ENCODE measurements around the gene TXLNA. TPM values are rescaled to one million over a fixed set of nuclear protein-coding genes. Genes with fewer than 3 reads are reported as not detected.

The TXLNA gene
- total and polyA plus RNA-seq, 8 donors = 39.8 to 56.4 (median 46.8) TPM

DNA sequence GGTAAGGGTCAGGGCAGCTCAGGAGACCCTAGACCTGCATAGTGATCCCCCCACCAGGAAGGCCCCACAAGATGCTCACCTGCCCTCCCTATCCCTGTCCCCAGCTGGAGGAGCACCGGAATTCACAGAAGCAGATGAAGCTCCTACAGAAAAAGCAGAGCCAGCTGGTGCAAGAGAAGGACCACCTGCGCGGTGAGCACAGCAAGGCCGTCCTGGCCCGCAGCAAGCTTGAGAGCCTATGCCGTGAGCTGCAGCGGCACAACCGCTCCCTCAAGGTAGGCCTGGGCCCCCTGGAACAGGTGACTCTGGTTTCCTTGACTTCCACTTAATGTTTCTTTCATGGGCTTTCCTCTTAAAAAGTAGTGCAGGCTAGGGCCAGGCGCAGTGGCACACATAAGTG lies 8.4 kb downstream of the TXLNA start:
- TF ChIP-seq CTCF (IDR thresholded peaks at IDR 0.05) = no peak
- Histone ChIP-seq H3K4me3 (no peak overlapping the region), H3K36me3 (peaks cover 9 to 97% of the 10 kb centered on the region in 2 donors), H3K9me3 (no peaks in the 10 kb centered on the region), H3K27me3 (no peaks in the 10 kb centered on the region), H3K4me1 (peaks cover 0 to 22% of the 10 kb centered on the region in 2 donors), H3K27ac (no peak overlapping the region)
- ATAC-seq = no peak
- no peak for DNase-seq
- intact Hi-C loops (cut with DNase I) = no loop called here

DNA sequence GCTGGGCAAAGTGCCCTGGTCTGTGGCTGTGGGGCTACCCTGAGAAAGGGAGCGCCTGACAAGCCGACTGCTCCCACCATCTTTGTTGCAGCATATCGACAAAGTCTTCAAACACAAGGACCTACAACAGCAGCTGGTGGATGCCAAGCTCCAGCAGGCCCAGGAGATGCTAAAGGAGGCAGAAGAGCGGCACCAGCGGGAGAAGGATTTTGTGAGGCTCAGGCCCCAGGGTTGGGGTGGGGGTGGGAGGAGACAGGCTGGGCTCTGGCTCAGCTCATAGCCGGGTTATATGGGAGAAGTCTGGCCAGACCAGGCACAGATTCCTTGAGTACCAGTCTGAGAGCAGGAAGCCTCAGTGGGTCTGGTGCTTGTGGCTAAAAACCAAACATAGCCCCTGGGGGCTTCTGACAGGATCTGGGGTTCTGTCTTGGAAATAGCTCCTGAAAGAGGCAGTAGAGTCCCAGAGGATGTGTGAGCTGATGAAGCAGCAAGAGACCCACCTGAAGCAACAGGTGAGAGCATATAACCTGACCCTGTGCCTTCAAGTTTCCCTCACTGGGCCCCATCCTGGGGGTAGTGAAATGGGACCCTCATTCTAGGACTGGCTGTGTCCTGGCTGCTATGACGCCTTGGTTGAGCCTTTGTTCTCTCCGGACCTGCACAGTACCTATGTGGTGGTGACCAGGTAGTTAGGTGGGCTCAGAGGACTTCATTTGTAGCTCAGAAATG lies 12.9 kb downstream of the TXLNA start:
- no peak overlapping the region for H3K4me3 ChIP-seq
- H3K9me3 ChIP-seq = no peaks in the 10 kb centered on the region
- DNase-seq = no peak
- no peak overlapping the region for H3K27ac ChIP-seq
- intact Hi-C loops (cut with DNase I) = no loop called here
- no peaks in the 10 kb centered on the region for H3K4me1 ChIP-seq
- H3K36me3 ChIP-seq = peaks cover 13 to 100% of the 10 kb centered on the region in 2 donors
- H3K27me3 ChIP-seq = no peaks in the 10 kb centered on the region
- TF ChIP-seq CTCF (IDR thresholded peaks at IDR 0.05) = no peak
- no peak for ATAC-seq

DNA sequence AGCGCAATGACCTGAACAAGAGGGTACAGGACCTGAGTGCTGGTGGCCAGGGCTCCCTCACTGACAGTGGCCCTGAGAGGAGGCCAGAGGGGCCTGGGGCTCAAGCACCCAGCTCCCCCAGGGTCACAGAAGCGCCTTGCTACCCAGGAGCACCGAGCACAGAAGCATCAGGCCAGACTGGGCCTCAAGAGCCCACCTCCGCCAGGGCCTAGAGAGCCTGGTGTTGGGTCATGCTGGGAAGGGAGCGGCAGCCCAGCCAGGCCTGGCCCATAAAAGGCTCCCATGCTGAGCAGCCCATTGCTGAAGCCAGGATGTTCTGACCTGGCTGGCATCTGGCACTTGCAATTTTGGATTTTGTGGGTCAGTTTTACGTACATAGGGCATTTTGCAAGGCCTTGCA lies 15.5 kb downstream of the TXLNA start:
- H3K27me3 ChIP-seq = no peaks in the 10 kb centered on the region
- H3K4me3 ChIP-seq = no peak overlapping the region
- H3K4me1 ChIP-seq = peaks cover 4 to 6% of the 10 kb centered on the region in 2 donors
- ATAC-seq (no peak), DNase-seq (no peak)
- H3K36me3 ChIP-seq = peaks cover 4 to 89% of the 10 kb centered on the region in 2 donors
- no peak overlapping the region for H3K27ac ChIP-seq
- intact Hi-C loops (cut with DNase I) = no loop called here
- H3K9me3 ChIP-seq = no peaks in the 10 kb centered on the region
- TF ChIP-seq CTCF (IDR thresholded peaks at IDR 0.05) = no peak

DNA sequence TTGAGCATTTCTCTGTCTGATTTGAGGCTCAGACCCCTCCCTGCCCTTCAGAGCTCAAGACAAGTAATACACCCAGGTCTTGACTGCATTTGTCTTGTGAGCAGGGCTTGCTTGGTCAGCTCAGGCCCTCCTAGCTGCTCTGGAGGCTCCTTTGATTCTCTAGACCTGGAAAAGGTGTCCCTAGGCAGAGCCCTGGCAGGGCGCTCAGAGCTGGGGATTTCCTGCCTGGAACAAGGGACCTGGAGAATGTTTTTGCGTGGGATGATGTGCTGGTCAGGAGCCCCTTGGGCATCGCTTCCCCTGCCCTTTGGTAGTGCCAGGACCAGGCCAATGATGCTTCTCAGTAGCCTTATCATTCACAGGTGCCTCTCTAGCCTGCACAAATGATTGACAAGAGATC lies 16.1 kb downstream of the TXLNA start:
- ATAC-seq = no peak
- no peak for TF ChIP-seq CTCF (IDR thresholded peaks at IDR 0.05)
- intact Hi-C loops (cut with DNase I) = no loop called here
- no peak for DNase-seq
- peaks cover 4 to 84% of the 10 kb centered on the region in 2 donors for H3K36me3 ChIP-seq
- no peak overlapping the region for H3K4me3 ChIP-seq
- no peak overlapping the region for H3K27ac ChIP-seq
- no peaks in the 10 kb centered on the region for H3K27me3 ChIP-seq
- peaks cover 4 to 12% of the 10 kb centered on the region in 2 donors for H3K4me1 ChIP-seq
- no peaks in the 10 kb centered on the region for H3K9me3 ChIP-seq

DNA sequence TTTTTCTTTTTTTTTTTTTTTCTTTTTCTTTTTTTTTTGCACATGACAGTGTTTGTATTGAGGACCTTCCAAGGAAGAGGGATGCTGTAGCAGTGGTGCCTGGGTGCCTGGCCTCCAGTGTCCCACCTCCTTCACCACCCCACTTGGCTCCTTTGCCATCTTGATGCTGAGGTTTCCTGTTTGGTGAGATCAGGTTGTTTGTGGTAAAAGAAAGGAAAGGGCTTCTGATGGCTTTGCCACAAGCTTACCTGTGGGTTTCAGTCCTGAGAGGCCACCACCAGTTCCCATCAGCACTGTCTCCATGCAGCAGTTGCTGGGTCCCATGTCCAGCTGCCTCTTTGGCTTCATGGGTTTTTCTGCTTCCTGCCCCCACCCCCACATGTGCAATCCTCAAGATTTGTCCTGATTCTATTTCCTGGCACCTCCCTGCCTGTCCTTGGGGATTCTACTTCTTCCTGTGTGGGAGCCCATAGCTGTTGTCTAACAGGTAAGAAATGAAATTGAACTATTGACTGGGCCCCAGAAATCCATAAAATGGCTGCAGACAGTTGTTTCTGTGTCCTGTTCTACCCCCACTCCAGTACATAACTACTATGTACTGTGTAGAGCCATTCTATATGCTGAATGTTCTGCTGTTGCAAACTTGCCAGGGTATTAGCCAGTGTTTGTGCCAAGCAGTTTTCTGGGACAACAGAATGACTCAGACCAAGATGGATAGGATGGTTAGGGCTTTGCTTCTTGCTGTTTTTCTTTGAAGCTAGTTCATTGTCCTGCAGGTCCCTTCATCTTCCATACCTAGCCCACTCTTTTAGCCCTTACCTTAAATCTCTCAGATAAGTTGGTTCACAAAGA lies 16.7 kb downstream of the TXLNA start:
- Histone ChIP-seq H3K27me3 (no peaks in the 10 kb centered on the region), H3K4me1 (peaks cover 7 to 16% of the 10 kb centered on the region in 2 donors), H3K4me3 (no peak overlapping the region), H3K9me3 (no peaks in the 10 kb centered on the region), H3K27ac (no peak overlapping the region), H3K36me3 (peaks cover 4 to 77% of the 10 kb centered on the region in 2 donors)
- ATAC-seq = no peak
- no peak for DNase-seq
- no peak for TF ChIP-seq CTCF (IDR thresholded peaks at IDR 0.05)
- intact Hi-C loops (cut with DNase I) = no loop called here

All from left lung (tissue), 10 donors.